Measurements from ENCODE around the gene YES1.

- TF ChIP-seq CTCF (IDR thresholded peaks at IDR 0.05; ENCODE audit: borderline replicate concordance, extremely low read depth, low read length, poor library complexity, severe bottlenecking) (no peak), EZH2 (IDR thresholded peaks at IDR 0.05; ENCODE audit: borderline replicate concordance, low read depth, low read length, severe bottlenecking) (no peak)
Observed at GRCh38 chr18:680392-680791, 131.7 kb downstream of the YES1 start.

Measured in DND-41 (cell line).